Inflammatory macrophage (primary cell): Measurements from ENCODE around the gene AGFG2.

Experiments
- DNase-seq, 2 donors: peaks; one replicate each; pipeline ENCODE4 v3.0.0-alpha.2; 2020 to 2022

The AGFG2 gene

DNA sequence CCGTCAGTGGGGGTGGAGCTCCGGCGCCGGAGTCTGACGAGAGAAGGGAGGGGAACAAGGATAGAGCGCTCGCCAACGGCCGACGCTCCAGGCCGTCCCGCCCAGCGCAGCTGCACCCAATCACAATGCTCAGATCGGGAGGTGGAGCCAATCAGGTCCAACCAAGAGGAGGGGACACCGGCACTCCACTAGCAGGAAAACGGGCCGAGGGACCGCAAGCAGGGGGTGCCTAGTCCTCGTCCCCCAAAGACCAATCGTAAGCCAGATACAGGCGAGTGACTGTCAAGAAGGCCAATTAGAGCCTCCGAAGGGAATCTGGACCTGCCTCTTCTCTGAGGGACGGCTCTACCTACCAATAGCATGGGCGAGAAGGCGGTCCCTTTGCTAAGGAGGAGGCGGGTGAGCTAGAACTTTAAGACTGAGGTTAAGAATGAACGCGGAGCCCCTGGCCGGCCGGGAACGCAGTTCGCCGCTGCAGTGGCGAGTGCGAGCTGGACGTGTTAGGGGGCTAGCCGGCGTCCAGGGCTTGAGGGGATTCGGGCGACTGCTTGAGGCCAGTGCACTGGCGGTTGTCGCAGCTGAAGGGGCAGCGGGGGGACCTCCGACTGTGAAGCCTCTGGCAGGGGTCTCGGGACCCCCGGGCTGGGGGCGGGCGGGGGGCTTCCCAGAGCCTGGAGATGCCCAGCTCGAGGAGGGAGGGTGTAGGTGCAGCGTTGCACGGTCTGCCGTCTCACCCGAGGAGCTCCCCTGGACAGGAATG lies 47.4 kb downstream of the AGFG2 start, which contains the start of gene FBXO24:
TSS of gene FBXO24 (plus strand) at position 63 of the 760 bp plus-strand sequence. CDS start at position 361, 298 bp downstream.
- peak; percentile 100 for DNase-seq

DNA sequence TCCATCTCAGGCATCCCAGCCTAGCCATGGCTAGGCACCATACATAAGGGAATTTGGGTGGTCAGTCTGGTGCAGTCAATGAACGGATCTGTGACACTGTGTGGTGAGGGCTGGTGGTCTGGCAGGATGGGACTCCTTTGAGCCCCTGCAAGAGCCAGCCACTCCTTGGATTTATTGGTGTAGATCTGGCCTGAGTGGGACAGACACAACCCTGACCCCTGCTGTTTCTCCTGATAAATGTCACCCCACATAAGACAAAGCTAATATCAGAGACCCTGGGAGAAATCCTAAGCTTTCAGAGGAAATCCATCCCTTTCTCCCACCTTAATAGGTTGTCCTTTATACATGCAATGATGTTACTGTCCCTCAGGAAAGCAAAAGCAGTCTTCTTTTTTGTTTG lies 49.4 kb downstream of the AGFG2 start:
- peak; percentile 18 to 55 for DNase-seq

DNA sequence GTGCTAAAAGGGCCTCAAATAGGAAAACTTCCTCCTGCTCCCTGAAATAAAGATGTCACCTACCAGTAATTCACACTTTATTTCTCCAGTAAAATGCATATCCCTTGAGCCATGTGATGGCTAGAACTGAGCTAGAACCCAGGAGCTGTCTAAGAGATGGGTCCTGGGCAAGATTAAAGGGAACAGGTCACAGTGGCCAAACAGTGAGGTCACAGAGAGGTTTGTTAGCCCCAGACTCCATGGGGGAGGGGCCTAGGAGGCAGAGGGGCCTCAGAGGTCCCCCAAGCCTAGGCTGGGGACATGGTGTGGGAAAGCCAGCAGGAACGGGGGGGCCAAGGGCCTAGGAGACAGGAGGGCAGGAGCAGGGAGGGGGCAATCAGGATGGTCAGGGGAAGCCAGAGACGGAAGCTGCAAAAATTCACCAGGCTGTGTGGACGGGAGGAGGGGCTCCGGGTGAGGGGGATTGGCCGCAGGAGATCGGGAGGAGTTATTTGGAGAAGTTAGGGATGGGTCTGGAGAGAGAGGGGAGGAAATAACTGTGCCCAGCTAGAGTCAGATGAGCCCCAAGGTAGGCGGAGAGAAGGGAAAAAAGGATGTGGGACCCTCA lies 50.4 kb downstream of the AGFG2 start:
- DNase-seq: no peak

DNA sequence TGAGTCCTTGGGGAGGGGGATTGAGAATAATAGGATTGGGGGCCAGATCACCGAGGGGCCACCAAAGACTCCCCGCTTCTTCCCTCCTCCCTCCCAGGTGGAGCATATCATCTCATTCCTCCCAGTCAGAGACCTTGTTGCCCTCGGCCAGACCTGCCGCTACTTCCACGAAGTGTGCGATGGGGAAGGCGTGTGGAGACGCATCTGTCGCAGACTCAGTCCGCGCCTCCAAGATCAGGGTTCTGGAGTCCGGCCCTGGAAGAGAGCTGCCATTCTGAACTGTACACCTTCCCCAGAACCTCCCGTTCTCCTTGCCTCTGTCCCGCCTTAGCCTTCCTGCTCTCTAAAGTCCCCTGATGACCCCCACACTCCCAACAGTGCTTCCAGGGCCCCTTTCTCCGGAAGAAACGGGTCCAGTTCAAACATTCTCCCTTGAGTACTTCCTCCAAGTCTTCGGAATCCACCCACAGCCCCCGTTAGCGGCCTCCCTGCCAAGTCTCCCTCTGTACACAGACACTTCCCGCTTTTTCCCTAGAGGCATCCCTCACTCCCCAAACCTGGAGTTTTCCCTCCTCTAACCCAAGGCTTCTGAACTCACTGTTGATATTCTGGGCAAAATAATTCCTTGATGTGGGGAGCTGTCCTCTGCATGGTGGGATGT lies 51.2 kb downstream of the AGFG2 start:
- no peak for DNase-seq

DNA sequence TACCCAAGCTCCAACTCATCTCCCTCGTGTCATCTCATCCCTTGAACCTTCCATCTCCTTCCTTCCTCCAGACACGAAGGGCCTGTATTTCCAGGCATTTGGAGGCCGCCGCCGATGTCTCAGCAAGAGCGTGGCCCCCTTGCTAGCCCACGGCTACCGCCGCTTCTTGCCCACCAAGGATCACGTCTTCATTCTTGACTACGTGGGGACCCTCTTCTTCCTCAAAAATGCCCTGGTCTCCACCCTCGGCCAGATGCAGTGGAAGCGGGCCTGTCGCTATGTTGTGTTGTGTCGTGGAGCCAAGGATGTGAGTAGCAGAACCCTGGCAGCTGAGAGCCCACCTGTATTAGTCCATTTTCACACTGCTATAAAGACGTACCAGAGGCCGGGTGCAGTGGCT lies 52.6 kb downstream of the AGFG2 start:
- DNase-seq: no peak

DNA sequence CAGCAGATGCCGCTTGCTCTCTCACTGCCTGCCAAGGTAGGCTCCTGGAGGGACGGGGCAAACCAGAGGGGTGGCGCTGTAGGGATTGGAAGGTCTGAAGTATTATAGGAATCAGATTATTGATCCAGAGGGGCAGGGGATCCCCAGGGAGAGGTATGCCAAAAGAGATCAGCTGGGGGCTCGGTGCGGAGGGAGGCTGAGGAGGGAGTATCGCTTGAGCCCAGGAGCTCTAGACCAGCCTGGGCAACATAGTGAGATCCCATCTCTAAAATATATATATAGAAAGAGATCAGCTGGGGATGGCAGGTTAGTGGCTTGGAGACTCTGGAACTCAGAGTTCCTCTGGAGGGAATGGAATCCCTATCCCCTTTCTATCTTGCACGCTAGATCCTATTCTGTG lies 56.2 kb downstream of the AGFG2 start:
- DNase-seq: no peak

DNA sequence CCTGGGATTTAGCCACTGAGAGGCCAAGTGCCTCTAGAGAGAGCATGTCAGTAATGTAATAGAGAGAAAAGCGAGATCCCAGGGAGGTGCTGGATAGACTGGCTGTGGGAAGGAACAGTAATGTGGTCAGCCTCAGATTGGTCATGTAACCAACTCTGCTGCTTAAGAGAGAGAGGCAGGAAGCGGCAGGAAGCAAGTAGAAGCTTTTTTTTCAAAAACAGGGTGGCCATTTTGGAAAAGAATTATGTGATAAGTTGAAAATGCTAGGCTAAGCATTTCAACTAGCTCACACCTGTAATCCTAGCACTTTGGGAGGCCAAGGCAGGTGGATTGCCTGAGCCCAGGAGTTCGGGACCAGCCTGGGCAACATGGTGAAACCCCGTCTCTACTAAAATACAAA lies 59.4 kb downstream of the AGFG2 start:
- no peak for DNase-seq

DNA sequence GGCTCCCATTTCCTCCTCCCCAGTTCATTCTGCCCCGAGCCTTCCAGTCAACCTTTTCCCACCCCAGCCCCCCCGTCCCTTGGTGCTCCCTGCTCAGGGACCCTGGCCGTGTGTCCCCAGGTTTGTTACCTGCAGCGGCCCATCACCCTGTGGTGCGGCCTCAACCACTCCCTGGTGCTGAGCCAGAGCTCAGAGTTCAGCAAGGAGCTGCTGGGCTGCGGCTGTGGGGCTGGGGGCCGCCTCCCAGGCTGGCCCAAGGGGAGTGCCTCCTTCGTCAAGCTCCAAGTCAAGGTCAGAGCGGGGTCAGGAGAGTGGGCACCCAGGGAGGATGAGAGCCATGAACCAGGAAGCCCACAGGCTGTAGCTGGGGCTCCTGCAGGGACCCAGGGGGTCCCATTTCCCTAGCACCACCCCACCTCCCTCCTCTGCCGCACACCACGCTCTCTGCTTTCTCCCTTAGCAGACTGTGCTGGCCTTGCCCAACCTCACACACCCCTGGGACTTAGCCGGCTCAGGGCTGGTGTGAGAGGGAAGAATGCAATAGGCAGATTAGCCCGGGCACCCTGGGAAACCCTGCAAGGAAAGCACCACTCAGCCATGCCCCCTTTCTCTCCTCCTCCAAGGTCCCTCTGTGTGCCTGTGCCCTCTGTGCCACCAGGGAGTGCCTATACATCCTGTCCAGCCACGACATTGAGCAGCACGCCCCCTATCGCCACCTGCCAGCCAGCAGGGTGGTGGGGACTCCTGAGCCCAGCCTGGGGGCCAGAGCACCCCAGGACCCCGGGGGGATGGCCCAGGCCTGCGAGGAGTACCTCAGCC lies 61.1 kb downstream of the AGFG2 start:
- no peak for DNase-seq

DNA sequence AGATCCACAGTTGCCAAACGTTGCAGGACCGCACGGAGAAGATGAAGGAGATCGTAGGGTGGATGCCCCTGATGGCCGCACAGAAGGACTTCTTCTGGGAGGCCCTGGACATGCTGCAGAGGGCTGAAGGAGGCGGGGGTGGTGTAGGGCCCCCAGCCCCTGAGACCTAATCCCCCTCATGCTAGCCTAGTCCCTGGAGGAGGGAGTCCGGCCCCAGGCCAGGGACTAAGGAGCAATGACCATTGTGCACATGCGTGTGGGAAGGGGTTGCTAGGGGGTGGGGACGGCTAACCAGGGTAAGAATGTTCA lies 61.7 kb downstream of the AGFG2 start:
- no peak for DNase-seq

DNA sequence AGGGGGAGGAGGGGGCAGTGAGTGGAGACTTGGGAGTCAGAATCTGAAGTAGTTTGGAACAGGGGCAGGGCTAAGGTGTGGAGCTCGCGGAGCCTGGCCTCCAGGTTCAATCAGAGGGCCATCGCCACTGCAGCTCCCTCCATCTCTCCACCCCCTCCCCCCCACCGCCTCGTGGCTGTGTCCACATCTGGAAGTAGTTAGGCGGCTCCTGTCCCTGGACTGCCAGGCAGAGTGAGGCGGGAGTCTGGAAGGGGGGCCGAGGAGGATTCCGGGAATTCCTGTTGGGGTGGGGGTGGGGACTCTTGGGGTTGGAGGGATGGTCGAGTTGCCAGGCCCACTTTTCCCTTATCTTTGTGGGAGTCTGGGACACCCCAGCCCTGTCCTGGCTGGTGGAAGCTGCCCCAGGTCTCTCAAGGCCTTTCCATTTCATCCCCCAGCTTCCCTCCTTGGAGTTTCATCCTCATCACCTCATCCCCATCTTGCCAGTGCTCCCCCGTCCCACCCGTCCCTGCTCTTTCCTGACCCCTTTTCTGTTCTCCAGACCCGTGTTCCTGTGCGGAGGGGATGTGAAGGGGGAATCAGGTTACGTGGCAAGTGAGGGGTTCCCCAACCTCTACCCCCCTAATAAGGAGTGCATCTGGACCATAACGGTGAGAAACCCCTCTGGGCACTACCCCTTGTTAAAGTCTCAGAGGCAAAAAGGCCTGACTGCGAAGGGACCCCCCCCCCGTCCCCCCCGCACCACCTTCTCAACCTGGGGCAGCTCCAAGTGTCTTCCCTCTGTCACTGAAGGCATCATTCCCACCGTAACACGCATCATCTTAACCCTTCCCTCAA lies 64.1 kb downstream of the AGFG2 start:
- no peak for DNase-seq

DNA sequence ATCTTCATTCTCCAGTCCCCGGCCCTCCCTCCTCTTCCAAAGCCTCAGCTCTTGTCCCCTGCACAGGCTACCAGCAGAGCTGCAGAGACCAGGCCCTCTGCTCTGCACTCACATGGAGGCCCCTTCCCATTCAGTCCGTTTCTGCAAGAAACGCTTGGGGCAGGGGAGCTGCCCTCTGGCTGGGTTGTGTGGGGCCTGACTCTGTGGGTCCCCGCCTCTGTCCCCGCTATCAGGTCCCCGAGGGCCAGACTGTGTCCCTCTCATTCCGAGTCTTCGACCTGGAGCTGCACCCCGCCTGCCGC lies 64.7 kb downstream of the AGFG2 start:
- DNase-seq: no peak

DNA sequence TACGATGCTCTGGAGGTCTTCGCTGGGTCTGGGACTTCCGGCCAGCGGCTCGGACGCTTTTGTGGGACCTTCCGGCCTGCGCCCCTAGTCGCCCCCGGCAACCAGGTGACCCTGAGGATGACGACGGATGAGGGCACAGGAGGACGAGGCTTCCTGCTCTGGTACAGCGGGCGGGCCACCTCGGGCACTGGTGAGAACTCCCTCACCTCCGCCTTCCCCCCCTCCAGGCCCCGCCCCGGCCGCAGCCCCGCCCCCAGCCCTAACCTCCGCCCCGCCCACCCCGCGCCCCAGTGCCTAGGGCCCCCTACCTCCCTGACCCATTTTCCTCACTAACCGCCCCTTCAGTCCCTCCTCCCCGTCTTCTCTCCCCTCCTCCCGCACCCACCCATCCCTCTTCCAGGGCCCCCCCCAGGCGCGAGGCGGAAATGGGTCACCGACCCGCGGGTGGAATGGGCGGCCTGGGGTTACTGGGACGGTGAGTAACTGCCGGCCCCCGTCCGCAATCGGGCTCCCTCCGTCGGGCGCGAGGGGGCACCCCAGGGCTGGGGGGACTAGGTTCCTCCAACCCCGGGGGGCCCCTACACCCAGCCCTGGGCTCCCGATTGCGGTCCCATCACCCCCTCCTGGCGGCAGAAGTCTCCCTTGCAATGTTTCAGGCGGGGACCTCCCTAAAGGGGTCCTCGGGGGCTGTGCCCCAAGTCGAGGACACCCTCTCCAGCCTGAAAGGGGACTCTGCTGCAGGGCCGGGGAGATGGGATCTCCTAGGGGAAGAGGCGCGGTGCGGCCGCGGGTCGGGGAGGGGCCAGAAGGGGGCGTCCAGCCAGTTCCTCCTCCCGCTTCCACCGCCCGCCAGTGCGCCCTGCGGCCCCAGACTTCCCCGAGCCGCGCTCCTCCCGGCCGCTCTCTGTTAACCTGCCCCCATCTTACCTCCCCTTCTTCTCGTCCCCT lies 65.3 kb downstream of the AGFG2 start:
- DNase-seq: peak; percentile 70 to 77

DNA sequence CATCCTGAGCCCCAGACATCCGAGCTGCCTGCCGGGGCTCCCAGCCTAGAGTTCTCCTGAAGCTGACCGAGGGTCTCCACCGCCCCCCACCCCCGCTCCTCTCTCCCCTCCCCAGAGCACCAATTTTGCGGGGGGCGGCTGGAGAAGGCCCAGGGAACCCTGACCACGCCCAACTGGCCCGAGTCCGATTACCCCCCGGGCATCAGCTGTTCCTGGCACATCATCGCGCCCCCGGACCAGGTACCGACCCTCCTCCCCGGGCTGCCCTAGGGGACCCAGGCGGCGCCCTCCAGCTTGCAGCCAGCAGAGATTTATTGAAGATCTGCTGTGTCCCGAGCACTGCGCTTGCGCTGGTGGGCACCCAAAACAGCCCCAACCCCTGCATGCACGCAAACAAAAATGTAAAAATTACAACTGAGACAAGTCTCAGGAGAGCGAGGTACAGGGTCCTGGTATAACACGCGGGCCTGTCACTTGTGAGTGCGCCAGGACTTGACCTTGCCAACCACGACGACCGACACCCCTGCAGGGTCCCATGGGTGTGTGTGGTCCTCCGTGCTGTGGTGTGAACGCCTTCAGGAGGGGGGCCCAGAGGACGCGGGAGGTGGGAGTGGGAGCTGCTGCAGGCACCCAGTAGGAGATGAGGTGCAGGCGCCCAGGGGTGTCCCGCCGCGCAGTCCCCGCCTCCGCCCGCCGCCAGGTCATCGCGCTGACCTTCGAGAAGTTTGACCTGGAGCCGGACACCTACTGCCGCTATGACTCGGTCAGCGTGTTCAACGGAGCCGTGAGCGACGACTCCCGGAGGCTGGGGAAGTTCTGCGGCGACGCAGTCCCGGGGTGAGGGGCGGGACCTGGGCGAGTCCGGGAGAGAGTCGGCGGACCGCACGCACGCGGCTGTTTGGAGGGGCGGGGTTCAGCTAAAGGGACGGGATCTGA lies 66.2 kb downstream of the AGFG2 start:
- DNase-seq: peak; percentile 51 to 70

DNA sequence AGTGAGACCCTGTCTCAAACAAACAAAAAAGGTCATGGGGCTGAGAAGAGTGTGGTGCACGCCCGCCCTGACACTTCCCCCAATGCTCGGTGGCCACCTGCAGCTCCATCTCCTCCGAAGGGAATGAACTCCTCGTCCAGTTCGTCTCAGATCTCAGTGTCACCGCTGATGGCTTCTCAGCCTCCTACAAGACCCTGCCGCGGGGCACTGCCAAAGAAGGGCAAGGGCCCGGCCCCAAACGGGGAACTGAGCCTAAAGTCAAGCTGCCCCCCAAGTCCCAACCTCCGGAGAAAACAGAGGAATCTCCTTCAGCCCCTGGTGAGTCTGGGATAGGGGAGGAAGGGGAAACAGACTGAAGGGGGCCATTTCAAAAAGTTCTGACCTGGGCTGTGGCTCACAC lies 67.3 kb downstream of the AGFG2 start:
- no peak for DNase-seq

DNA sequence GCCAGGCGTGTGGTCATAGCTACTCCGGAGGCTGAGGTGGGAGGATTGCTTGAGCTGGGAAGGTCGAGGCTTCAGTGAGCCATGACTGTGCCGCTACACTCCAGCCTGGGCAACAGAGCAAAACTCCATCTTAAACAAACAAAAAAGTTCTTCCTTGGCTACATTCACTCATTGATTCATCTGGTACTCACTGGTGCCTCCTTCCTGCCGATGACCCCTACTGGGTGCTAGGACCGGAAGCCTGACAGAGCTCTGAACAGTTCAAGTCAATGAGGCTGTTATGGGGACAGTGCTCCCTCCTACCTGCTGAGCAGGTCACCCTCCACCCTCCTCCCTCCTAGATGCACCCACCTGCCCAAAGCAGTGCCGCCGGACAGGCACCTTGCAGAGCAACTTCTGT lies 68.1 kb downstream of the AGFG2 start:
- no peak for DNase-seq

DNA sequence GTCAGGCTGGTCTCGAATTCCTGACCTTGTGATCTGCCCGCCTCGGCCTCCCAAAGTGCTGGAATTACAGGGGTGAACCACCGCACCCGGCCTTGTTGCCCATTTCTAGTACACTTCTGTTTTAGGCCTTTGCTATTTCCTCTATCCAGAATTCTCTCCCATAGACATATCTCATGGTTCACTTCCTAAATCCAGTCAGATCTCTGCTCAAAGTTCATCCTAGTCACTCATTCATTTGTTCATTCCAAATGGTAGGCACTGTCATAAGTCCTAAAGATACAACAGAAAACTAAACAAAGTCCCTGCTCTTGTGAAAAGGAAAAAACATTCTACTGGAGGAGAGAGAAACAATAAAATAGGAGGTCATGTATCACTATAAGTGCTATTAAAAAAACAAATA lies 71.0 kb downstream of the AGFG2 start:
- peak; percentile 49 to 50 for DNase-seq

DNA sequence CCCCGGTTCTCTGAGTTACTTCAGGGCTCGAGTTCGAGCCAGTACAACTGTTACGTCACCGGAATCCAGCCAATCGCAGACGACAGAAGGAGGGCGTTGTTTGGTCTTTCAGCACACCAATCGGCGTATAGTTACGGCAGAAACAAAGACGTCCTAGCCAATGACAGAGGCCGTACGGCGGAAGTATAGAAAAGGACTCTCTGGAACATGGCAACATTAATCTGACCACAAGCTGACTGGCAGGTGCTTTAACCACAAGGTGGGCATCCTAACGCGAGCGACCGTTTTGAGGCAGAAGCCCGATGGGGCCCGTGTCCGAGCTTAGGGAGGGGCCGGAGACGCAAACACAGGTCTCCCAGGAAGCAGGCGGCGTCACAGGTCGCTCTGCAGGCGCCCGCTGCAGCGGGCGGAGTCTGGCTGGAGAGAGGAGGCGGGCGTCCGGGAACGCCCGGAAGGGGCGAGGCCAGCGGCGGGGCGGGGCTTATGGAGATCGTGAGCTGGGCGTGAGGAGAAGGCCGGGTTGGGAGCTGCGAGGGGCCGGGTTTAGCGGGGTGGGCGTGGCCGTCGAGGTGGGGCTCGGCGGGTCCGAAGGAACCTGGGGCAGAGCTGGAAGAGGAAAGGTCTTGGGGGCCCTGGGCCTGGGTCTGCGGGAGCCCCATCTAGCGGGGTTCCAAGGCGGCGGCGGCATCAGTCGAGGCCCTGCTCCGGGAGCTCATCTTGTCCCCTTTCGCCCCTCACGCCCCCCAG lies 73.2 kb downstream of the AGFG2 start, which contains the start of gene MOSPD3:
TSS of gene MOSPD3 (plus strand) at position 558 of the 747 bp plus-strand sequence. CDS start 252 bp downstream, outside the sequence.
- DNase-seq: peak; percentile 99

DNA sequence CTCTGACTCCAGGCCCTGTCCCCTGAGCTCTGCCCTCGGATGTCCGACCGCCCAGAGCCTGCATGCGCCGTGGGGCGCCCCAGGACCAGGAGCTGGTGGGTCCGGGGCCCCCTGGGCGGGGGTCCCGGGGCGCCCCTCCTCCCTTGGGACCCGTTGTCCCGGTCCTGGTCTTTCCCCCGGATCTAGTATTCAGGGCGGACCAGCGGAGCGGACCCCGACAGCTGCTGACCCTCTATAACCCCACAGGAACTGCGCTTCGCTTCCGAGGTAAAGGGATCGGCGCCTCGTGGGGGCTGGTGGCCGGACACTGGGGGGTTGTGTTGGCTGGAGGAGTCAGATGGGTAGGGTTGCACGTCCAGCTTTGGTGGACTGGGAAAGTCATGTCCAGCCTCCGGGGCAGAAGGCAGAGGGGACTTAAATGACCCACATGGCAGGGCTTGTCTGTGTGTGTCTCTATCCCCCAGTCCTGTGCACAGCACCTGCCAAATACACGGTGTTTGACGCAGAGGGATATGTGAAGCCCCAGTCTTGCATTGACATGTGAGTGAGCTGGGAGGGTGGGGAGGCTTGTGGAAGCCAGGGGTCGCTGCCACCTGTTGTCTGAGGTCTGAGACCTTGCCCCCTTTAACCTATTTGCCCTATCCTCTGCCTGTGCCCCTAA lies 73.9 kb downstream of the AGFG2 start:
- DNase-seq: no peak
